Ascending aorta (tissue), 2 donors: Measurements from ENCODE around the gene CHI3L2. TPM values are rescaled to one million over a fixed set of nuclear protein-coding genes. Genes with fewer than 3 reads are reported as not detected.

ENCODE experiments used
- DNase-seq, 2 donors: peaks; one replicate each; pipeline ENCODE4 v3.0.0-alpha.2; 2019; ENCODE audit warnings: low spot score in 2 of 2
- H3K27ac ChIP-seq, 2 donors: fragments of 200-600 bp; sonication (generic); one replicate each; pipeline ENCODE4 v1.5.1; 2016 to 2017; ENCODE audit warnings: mild to moderate bottlenecking in 1 of 2
- H3K27me3 ChIP-seq: fragments of 200-600 bp; sonication (generic); one replicate; pipeline ENCODE4 v1.5.1; 2017
- H3K36me3 ChIP-seq, 2 donors: fragments of 200-600 bp; sonication (generic); one replicate each; pipeline ENCODE4 v1.5.1; 2016
- H3K4me1 ChIP-seq, 2 donors: fragments of 200-600 bp; sonication (generic); one replicate each; pipeline ENCODE4 v1.5.1; 2016 to 2017; ENCODE audit warnings: mild to moderate bottlenecking in 1 of 2
- H3K4me3 ChIP-seq, 2 donors: fragments of 200-600 bp; sonication (generic); one replicate each; pipeline ENCODE4 v1.5.1; 2016 to 2017; ENCODE audit warnings: mild to moderate bottlenecking in 1 of 2
- H3K9me3 ChIP-seq, 2 donors: fragments of 200-600 bp; sonication (generic); one replicate each; pipeline ENCODE4 v1.5.1; 2016
- intact Hi-C: fragments of 100-400 bp; cut with DNase I; formaldehyde crosslinking; loops from one replicate; pipeline ENCODE4 v1.15.1; 2023
- total RNA-seq: library from RNA; depleted of rRNA; stranded (reverse); fragments of >200 nt; gene quantifications from one replicate; pipeline ENCODE4 v1.1.0, GENCODE V29; 2016
- TF ChIP-seq, protein P1 (sequence below), 3 experiments: fragments of 200-600 bp in 2 of 3; fragments of 450-650 bp in 1 of 3; sonication (generic) in 2 of 3; IDR thresholded peaks; one replicate each; pipeline ENCODE4 v1.5.1; 2016 to 2019; ENCODE audit warnings: antibody characterized with exemption in 3 of 3, mild to moderate bottlenecking in 1 of 3, moderate library complexity in 1 of 3

CHI3L2 gene
- total RNA-seq, 1 donor from 2014 or later: 10.1 TPM

DNA sequence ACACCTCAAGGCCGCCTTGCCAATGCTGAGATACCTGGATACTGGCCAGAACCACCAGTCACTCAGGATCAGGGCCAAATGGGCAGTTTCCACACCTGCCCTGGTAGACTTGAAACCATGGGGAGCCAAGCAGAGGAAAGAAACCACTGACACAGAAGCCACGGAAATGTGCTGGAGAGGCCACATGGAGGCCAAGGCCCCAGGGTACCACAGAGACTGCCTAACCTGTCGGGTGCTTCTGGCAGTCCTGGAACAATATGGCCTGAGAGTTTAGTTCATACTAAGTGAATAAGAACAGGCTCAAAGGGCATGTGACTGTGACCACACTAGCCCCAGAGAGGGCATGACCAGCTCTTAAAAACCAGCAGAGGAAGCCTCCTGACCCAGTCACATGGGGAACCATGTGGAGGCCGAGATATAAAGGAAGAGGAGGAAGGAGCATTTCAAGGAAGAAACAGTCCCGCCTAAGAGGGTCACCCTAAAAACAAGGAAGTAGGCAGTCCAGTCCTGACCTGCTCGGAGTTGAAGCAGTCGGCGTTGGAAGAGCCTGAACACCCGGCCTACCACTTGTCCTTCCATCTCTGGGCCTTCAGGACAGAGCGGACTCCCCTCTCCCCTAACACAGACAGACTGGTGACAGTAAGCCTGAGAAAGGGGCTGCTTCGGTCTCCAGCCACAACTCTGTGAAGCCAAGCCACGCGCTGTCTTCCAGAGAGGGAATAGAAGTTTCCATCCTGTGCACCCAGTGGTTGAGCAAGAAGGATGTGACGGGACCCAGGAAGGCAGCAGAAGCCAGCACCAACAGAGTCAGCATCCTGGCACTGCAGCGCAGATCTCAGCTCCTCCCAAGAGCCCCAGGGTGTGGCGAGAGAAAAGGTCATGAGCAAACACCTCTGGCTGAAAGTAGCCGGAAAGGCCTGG, 27.4 kb upstream of the CHI3L2 start, which contains the start of gene DENND2D:
TSS of gene DENND2D (minus strand) at position 766 of the 921 bp plus-strand sequence. CDS start at position 579, 187 bp downstream.
- Histone ChIP-seq H3K4me3 (peak within 1 kb of the TSS in 1 of 2 donors; percentile 40), H3K9me3 (no peaks in the 10 kb centered on the region), H3K27me3 (peaks cover 6% of the 10 kb centered on the region), H3K4me1 (peaks cover 3% of the 10 kb centered on the region in 2 donors), H3K36me3 (no peaks in the 10 kb centered on the region), H3K27ac (peak within 1 kb of the TSS in 1 of 2 donors; percentile 28)
- peak; percentile 67 to 77 for DNase-seq
- TF ChIP-seq, protein P1, sequence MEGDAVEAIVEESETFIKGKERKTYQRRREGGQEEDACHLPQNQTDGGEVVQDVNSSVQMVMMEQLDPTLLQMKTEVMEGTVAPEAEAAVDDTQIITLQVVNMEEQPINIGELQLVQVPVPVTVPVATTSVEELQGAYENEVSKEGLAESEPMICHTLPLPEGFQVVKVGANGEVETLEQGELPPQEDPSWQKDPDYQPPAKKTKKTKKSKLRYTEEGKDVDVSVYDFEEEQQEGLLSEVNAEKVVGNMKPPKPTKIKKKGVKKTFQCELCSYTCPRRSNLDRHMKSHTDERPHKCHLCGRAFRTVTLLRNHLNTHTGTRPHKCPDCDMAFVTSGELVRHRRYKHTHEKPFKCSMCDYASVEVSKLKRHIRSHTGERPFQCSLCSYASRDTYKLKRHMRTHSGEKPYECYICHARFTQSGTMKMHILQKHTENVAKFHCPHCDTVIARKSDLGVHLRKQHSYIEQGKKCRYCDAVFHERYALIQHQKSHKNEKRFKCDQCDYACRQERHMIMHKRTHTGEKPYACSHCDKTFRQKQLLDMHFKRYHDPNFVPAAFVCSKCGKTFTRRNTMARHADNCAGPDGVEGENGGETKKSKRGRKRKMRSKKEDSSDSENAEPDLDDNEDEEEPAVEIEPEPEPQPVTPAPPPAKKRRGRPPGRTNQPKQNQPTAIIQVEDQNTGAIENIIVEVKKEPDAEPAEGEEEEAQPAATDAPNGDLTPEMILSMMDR (IDR thresholded peaks at IDR 0.05): no peak
- intact Hi-C loops: no loop called here

DNA sequence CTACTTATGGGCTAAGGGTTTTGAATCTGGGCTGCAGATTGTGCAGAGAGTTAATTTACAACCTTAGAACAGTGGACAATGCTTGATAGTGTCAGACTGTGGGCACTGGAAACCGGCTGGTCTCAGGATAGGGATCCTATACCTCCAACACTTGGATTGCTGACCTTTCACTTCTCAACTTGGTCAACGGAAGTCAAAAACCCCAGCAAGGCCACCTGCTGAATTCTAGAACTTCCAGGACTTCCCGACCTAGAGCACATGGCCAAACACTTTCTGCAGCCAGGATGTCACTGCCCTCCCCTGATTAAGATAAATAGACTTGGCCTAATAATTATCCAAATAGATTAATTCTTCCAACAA, 26.7 kb upstream of the CHI3L2 start:
- Histone ChIP-seq H3K27me3 (peaks cover 6% of the 10 kb centered on the region), H3K4me1 (peaks cover 3% of the 10 kb centered on the region in 2 donors), H3K9me3 (no peaks in the 10 kb centered on the region), H3K4me3 (no peak overlapping the region), H3K36me3 (no peaks in the 10 kb centered on the region), H3K27ac (peak overlapping the region in 1 of 2 donors; percentile 28)
- DNase-seq: no peak
- intact Hi-C loops: no loop called here
- TF ChIP-seq, protein P1 (IDR thresholded peaks at IDR 0.05): no peak

DNA sequence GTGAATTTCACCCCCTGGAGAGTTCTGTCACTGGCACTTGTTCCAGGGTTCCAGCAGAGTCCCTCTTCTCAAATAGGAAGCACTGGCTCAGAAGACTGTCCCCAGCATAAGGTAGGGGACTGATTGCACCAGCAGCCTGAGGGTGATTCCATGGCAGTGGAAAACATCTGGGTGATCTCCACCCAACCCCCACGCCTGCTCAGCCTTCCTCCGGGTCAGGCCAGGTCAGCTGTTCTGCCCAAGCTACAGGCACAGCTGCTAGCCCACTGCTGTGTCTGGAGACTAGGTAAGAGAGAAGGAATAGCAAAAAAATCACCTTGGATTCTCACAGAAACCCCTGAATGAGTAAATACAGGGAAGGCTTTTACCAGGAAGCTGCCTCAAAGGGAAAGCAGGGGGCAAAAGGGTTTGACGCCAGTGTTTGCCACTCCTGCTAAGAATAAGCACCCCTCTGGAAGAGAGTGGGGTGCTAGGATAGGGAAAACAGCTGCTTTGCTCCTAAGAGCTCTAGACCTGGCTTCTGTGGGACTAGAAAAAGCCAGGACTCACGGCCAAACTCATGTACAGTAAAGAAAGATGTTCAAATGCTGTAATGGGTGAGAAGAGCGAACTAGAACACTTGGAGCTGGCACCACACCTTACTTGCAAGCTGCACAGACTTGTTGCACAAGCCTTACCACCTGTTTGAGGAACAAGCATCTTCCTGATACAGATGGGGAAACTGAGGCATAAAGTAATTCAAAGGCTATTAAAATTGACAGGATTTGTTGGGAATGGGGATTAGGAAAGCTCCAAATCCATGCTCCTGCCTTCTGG, 26.0 kb upstream of the CHI3L2 start:
- no peak overlapping the region for H3K27ac ChIP-seq
- TF ChIP-seq, protein P1 (IDR thresholded peaks at IDR 0.05): no peak
- H3K4me3 ChIP-seq: no peak overlapping the region
- no peak for DNase-seq
- H3K9me3 ChIP-seq: no peaks in the 10 kb centered on the region
- H3K4me1 ChIP-seq: peaks cover 3% of the 10 kb centered on the region in 2 donors
- peaks cover 6% of the 10 kb centered on the region for H3K27me3 ChIP-seq
- intact Hi-C loops: no loop called here
- H3K36me3 ChIP-seq: no peaks in the 10 kb centered on the region

DNA sequence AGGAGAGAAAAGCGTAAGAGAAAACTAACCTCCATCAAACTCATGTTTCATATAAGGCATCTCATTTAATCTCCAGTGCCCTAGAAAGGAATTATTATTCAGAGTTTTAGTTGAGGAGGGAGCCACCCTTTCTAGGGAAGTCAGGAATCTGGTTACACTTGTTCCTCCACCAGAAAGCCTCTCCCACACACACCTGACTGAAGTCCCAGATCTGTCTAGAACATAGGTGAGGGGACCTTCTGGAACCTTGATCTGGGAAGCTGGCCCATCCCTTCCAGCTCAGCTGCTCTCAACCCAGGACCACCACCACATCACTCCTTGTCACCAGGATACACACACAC, 25.2 kb upstream of the CHI3L2 start:
- Histone ChIP-seq H3K27ac (no peak overlapping the region), H3K4me3 (no peak overlapping the region), H3K36me3 (no peaks in the 10 kb centered on the region), H3K27me3 (peaks cover 6% of the 10 kb centered on the region), H3K4me1 (peaks cover 3% of the 10 kb centered on the region in 2 donors), H3K9me3 (no peaks in the 10 kb centered on the region)
- TF ChIP-seq, protein P1 (IDR thresholded peaks at IDR 0.05): no peak
- no peak for DNase-seq
- intact Hi-C loops: no loop called here

DNA sequence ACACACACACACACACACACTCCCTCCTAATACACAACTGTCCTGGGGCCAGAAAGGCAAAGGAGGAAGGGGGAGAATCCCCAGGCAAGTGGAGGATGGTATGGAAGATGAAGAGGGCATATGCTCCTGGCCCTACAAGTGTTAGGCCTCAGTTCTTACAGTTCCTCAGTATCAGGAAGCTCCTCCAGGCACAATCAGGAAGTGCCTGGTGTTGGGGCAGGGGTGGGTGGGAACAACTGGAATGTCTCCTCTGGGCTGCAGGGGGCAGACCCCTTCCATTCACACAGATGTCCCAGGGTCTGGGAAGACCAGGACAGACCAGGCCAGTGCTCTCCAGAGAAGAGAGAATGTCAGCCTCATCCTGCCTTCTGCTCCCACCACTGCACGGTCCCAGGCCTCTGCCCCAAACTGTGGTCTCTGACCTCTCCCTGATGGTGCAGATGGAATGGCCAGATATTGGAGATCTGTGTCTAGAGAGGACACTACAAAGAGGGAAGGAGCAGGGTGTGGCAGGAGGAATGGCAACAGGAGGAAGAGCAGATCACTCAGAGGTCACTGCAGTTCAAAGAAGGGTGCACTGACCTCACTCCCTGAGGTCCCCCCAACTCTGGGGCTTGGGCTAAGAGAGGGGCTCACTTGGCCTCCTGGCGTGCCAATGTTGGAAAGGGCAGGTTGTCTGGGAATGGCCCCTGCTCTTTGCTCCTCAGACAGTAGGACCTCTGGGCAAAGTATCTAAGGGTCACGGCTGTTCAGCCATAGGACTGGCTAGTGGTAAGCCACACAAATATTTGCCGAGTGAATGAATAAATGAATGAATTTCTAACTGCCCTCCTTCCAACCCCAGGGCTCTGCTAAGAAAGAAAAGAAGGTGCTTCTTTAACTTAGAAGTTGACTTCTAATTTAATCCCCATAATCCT, 24.5 kb upstream of the CHI3L2 start:
- Histone ChIP-seq H3K36me3 (no peaks in the 10 kb centered on the region), H3K4me1 (peaks cover 3% of the 10 kb centered on the region in 2 donors), H3K4me3 (peak overlapping the region; percentile 71 to 87), H3K9me3 (no peaks in the 10 kb centered on the region), H3K27me3 (peaks cover 6% of the 10 kb centered on the region), H3K27ac (peak overlapping the region; percentile 1 to 38)
- intact Hi-C loops: no loop called here
- TF ChIP-seq, protein P1 (IDR thresholded peaks at IDR 0.05): no peak
- DNase-seq: no peak
